Activated CD8-positive, alpha-beta T cell treated with anti-CD3 and anti-CD28 coated beads, Interleukin-2, amount 10 ng/mL, durations not matched to agents 7 days and 5 days (primary cell): Measurements from ENCODE around the gene TRPC1. TPM values are rescaled to one million over a fixed set of nuclear protein-coding genes. Genes with fewer than 3 reads are reported as not detected.

Experiments used
- ATAC-seq: fragments of 150-1000 bp; cut with Tn5 transposase; one replicate; pipeline ENCODE4 v1.10.0; 2021; ENCODE audit warnings: moderate library complexity
- CTCF ChIA-PET: fragments of 350-600 bp; sonication (Branson Sonifier 250); formaldehyde crosslinking; loops from one replicate; lab custom pipeline; 2021; ENCODE audit warnings: antibody characterized with exemption; lab: Charles Lee
- POLR2A ChIA-PET: fragments of 350-600 bp; sonication (Branson Sonifier 250); formaldehyde crosslinking; loops from one replicate; lab custom pipeline; 2021; ENCODE audit warnings: antibody characterized with exemption; lab: Charles Lee
- DNase-seq: peaks from one replicate; pipeline ENCODE4 v3.0.0-alpha.2; 2020
- H3K27ac Mint-ChIP-seq: one replicate; pipeline ENCODE4 v1.8.0; 2021; ENCODE audit warnings: mild to moderate bottlenecking, mixed read lengths
- H3K27me3 Mint-ChIP-seq: one replicate; pipeline ENCODE4 v1.8.0; 2021; ENCODE audit warnings: low read depth, mixed read lengths
- H3K36me3 Mint-ChIP-seq: one replicate; pipeline ENCODE4 v1.8.0; 2021; ENCODE audit warnings: low read depth, mixed read lengths
- H3K4me1 Mint-ChIP-seq: one replicate; pipeline ENCODE4 v1.8.0; 2021; ENCODE audit warnings: low read depth, mixed read lengths
- H3K4me3 Mint-ChIP-seq: one replicate; pipeline ENCODE4 v1.8.0; 2021; ENCODE audit warnings: mild to moderate bottlenecking, mixed read lengths
- H3K9me3 Mint-ChIP-seq: one replicate; pipeline ENCODE4 v1.8.0; 2022; ENCODE audit warnings: mixed read lengths; ENCODE audit not compliant: insufficient read depth
- total RNA-seq, 2 experiments: library from RNA; stranded (reverse); gene quantifications; one replicate each; pipeline ENCODE4 v1.2.3, GENCODE V29; 2021

TRPC1 gene
- total RNA-seq, 2 experiments from 2014 or later: 0.45 to 0.73 TPM

DNA sequence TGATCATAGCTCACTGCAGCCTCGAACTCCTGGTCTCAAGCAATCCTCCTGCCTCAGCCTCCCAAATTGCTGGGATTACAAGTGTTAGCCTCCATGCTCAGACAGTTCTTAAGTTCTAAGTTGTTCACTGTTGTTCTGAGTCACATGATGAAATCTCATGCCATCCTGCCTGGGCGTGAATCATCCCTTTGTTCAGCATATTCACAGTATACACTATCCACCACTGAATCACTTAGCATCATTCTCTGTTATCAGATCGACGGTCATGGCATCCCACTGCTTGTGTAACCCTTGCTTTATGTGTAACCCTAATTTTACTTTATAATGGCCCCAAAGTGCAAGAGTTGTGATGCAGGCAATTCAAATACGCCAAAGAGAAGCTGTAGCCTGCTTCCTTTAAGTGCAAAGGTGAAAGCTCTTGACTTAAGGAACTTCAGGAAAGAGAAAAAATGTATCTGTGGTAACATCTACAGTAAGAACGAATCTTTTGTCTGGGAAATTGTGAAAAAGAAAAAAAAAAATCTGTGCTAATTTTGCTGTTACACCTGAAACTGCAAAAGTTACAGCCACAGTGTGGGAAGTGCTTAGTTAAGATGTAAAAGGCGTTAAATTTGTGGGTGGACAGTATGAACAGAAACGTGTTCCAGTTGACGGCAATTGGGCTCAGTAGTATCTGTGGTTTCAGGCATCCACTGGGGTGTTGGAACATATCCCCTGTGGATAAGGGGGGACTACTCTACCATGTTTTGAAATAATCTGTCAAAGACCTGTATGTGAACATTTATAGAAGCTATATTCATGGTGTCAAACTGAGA, 84.5 kb downstream of the TRPC1 start:
- Mint-ChIP-seq H3K27me3 (peaks cover 9% of the 10 kb centered on the region), H3K4me1 (no peaks in the 10 kb centered on the region), H3K4me3 (no peak overlapping the region), H3K36me3 (no peaks in the 10 kb centered on the region), H3K9me3 (no peaks in the 10 kb centered on the region), H3K27ac (no peak overlapping the region)
- CTCF ChIA-PET: no interaction called here
- ATAC-seq (no peak), DNase-seq (no peak)
- POLR2A ChIA-PET: no interaction called here

- ATAC-seq: no peak
- Mint-ChIP-seq H3K4me1 (no peaks in the 10 kb centered on the region), H3K4me3 (no peak overlapping the region), H3K9me3 (no peaks in the 10 kb centered on the region), H3K36me3 (no peaks in the 10 kb centered on the region), H3K27ac (no peak overlapping the region), H3K27me3 (peaks cover 9% of the 10 kb centered on the region)
- POLR2A ChIA-PET: no interaction called here
- DNase-seq: no peak
- CTCF ChIA-PET: interaction anchor here (0.9 kb wide), 1 partner anchor 22 kb away, joined by 3 read pairs; no protein-coding TSS in a partner anchor
These were observed 85.4 kb downstream of the TRPC1 start for GRCh38 chr3:142809259-142809658.

GRCh38 chr3:142815803-142816202, 92.0 kb downstream of the TRPC1 start:
- ChIA-PET CTCF (interaction anchor here (3.8 kb wide), 1 partner anchor 13 kb away, joined by 21 read pairs; no protein-coding TSS in a partner anchor), POLR2A (no interaction called here)
- Mint-ChIP-seq H3K27me3 (peaks cover 13% of the 10 kb centered on the region), H3K9me3 (no peaks in the 10 kb centered on the region), H3K27ac (no peak overlapping the region), H3K4me3 (no peak overlapping the region), H3K4me1 (no peaks in the 10 kb centered on the region), H3K36me3 (no peaks in the 10 kb centered on the region)
- DNase-seq: no peak
- no peak for ATAC-seq

DNA sequence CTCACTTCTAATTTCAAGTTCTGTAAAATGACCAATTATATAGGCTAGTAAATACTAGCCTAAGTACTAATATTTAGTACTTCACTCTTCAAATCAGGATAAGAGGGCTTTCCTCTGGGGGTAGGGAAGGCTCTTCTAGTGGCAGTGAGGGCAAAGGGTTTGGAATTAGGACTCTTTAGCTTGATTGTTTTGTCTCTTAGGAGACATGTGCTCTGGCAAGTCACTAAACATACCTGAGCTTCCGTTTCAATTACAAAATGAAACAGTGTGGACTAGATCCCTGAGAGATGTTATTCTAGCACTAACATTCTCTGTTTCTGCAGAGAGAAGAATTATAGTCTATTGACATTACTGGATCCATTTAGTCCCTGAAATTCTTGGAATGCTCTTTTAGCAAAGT, 93.5 kb downstream of the TRPC1 start:
- ChIA-PET CTCF (interaction anchor here (3.8 kb wide), 1 partner anchor 11 kb away, joined by 24 read pairs; no protein-coding TSS in a partner anchor), POLR2A (interaction anchor here (0.5 kb wide), 1 partner anchor 134 kb away, joined by 4 read pairs; no protein-coding TSS in a partner anchor)
- Mint-ChIP-seq H3K27me3 (peaks cover 14% of the 10 kb centered on the region), H3K9me3 (no peaks in the 10 kb centered on the region), H3K4me1 (no peaks in the 10 kb centered on the region), H3K4me3 (no peak overlapping the region), H3K36me3 (no peaks in the 10 kb centered on the region), H3K27ac (no peak overlapping the region)
- DNase-seq (no peak), ATAC-seq (no peak)

- H3K4me3 Mint-ChIP-seq: no peak overlapping the region
- H3K9me3 Mint-ChIP-seq: no peaks in the 10 kb centered on the region
- POLR2A ChIA-PET: no interaction called here
- H3K4me1 Mint-ChIP-seq: no peaks in the 10 kb centered on the region
- H3K36me3 Mint-ChIP-seq: no peaks in the 10 kb centered on the region
- CTCF ChIA-PET: interaction anchor here (3.8 kb wide), 1 partner anchor 11 kb away, joined by 24 read pairs; no protein-coding TSS in a partner anchor
- DNase-seq (no peak), ATAC-seq (no peak)
- no peak overlapping the region for H3K27ac Mint-ChIP-seq
- H3K27me3 Mint-ChIP-seq: peaks cover 14% of the 10 kb centered on the region
These were observed 94.1 kb downstream of the TRPC1 start for GRCh38 chr3:142817897-142818296.

GRCh38 chr3:142818651-142819050, 94.8 kb downstream of the TRPC1 start:
- POLR2A ChIA-PET: no interaction called here
- Mint-ChIP-seq H3K4me1 (no peaks in the 10 kb centered on the region), H3K27ac (no peak overlapping the region)

DNA sequence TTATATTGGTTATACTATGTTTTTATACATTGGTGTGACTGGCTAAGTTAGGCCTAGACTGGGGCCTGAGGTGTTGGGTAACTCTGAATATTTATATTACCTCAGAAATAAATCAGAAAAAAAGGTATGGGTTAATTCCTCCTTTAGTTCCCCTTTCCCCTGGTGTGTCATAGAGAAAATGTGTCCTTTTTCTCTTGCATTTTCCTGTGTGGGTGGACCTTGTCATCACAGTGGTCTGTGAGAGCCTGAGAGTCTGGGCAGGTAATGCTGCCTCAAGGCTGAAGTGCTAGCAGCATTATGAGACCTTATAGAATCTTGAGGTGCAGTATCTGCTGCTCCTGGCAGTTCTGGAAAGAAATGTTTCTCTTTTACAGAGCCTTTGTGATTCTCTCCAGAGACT, 95.3 kb downstream of the TRPC1 start:
- H3K4me3 Mint-ChIP-seq: no peak overlapping the region
- H3K9me3 Mint-ChIP-seq: no peaks in the 10 kb centered on the region
- H3K27me3 Mint-ChIP-seq: peaks cover 15% of the 10 kb centered on the region
- POLR2A ChIA-PET: interaction anchor here (0.7 kb wide), 1 partner anchor 288 kb away, joined by 3 read pairs; no protein-coding TSS in a partner anchor
- DNase-seq (no peak), ATAC-seq (no peak)
- no peaks in the 10 kb centered on the region for H3K4me1 Mint-ChIP-seq
- H3K36me3 Mint-ChIP-seq: no peaks in the 10 kb centered on the region
- H3K27ac Mint-ChIP-seq: no peak overlapping the region
- CTCF ChIA-PET: interaction anchor here (3.8 kb wide), 1 partner anchor 10 kb away, joined by 24 read pairs; no protein-coding TSS in a partner anchor

More at GRCh38 chr3:142818651-142819050, 94.8 kb downstream of the TRPC1 start:
- Mint-ChIP-seq H3K4me3 (no peak overlapping the region), H3K27me3 (peaks cover 15% of the 10 kb centered on the region), H3K9me3 (no peaks in the 10 kb centered on the region), H3K36me3 (no peaks in the 10 kb centered on the region)
- ATAC-seq (no peak), DNase-seq (no peak)
- CTCF ChIA-PET: interaction anchor here (3.8 kb wide), 1 partner anchor 10 kb away, joined by 24 read pairs; no protein-coding TSS in a partner anchor

DNA sequence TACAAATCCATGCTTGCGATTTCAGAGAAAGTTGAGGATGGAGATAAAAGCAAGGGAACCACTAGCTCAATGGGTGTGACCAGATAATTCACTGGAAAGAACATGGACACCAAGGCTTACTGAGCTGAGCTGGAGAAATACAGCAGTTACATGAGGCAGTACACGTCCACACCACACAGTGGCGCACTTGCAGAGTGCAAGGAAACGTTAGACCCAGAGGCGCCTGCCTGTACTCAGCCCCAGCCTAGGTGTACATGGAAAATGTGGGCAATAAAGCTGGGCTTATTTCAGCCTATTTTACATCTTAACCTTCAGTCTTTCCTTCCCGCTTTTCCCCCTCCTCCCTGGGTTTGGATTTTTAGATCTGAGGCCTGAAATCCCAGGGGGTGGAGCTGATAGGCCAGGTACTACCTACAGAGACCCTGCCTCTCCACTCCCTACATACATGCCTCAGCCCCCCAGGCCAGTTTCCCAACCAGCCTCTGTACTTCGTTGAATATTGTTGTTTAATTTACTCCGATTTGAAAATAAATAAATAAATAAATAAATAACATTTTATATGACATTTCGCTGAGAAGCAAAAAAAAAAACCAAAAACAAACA, 105.0 kb downstream of the TRPC1 start:
- Mint-ChIP-seq H3K27ac (no peak overlapping the region), H3K4me3 (no peak overlapping the region), H3K9me3 (no peaks in the 10 kb centered on the region), H3K36me3 (no peaks in the 10 kb centered on the region), H3K27me3 (peaks cover 24% of the 10 kb centered on the region), H3K4me1 (no peaks in the 10 kb centered on the region)
- ATAC-seq (peak; percentile 98), DNase-seq (peak; percentile 77)
- ChIA-PET POLR2A (no interaction called here), CTCF (interaction anchor here (0.5 to 4.0 kb wide), 52 partner anchors 8 to 287 kb away, joined by 3 to 45 read pairs (median 4); partner anchors contain the start of gene U2SURP)

GRCh38 chr3:142837526-142837925, 113.7 kb downstream of the TRPC1 start:
- DNase-seq: no peak
- no peak overlapping the region for H3K27ac Mint-ChIP-seq
- peaks cover 21% of the 10 kb centered on the region for H3K27me3 Mint-ChIP-seq
- CTCF ChIA-PET: interaction anchor here (0.8 kb wide), 1 partner anchor 9 kb away, joined by 3 read pairs; no protein-coding TSS in a partner anchor
- H3K4me3 Mint-ChIP-seq: no peak overlapping the region
- no peaks in the 10 kb centered on the region for H3K4me1 Mint-ChIP-seq
- no peaks in the 10 kb centered on the region for H3K36me3 Mint-ChIP-seq
- ATAC-seq: no peak
- POLR2A ChIA-PET: no interaction called here
- H3K9me3 Mint-ChIP-seq: no peaks in the 10 kb centered on the region

DNA sequence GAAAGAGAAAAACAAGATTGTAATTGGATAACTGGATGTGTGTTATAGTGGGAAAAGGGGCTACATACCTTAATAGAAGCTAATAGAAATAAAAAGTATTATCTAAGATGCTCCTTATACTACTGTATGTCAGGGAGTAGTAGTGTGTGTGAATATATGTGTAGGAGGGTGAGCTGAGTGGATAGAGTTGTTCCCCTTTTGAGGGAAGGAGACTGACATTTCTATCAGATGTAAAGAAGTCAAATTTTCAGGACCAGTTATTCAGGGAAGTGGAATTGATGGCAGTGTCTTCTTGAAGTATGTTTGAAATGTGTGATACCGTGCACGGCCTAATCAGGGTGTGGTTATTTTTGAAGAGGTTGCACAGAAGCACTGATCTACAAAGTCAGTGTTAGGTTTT, 116.0 kb downstream of the TRPC1 start:
- ATAC-seq: no peak
- CTCF ChIA-PET: interaction anchor here (2.9 kb wide), 1 partner anchor 10 kb away, joined by 19 read pairs; no protein-coding TSS in a partner anchor

GRCh38 chr3:142844339-142844977, 120.6 kb downstream of the TRPC1 start:
- Mint-ChIP-seq H3K27ac (no peak overlapping the region), H3K4me1 (no peaks in the 10 kb centered on the region), H3K36me3 (no peaks in the 10 kb centered on the region), H3K27me3 (peaks cover 11% of the 10 kb centered on the region), H3K4me3 (no peak overlapping the region), H3K9me3 (no peaks in the 10 kb centered on the region)
- DNase-seq (peak; percentile 27), ATAC-seq (no peak)
- ChIA-PET CTCF (interaction anchor here (1.1 to 2.0 kb wide), 4 partner anchors 9 to 234 kb away, joined by 3 to 10 read pairs (median 4); no protein-coding TSS in a partner anchor), POLR2A (no interaction called here)

More for the DNA sequence above, 116.0 kb downstream of the TRPC1 start:
- no peaks in the 10 kb centered on the region for H3K9me3 Mint-ChIP-seq
- H3K27me3 Mint-ChIP-seq: peaks cover 19% of the 10 kb centered on the region
- no peak for DNase-seq
- H3K27ac Mint-ChIP-seq: no peak overlapping the region
- no peaks in the 10 kb centered on the region for H3K4me1 Mint-ChIP-seq
- H3K4me3 Mint-ChIP-seq: no peak overlapping the region
- H3K36me3 Mint-ChIP-seq: no peaks in the 10 kb centered on the region
- POLR2A ChIA-PET: no interaction called here
